ENCODE results near the gene CCDC88C. TPM values are rescaled to one million over a fixed set of nuclear protein-coding genes. Genes with fewer than 3 reads are reported as not detected.

Gene CCDC88C
- polyA plus RNA-seq, 2 of the 4 experiments (the other 2 are of a cell fraction) = 2.9 to 3.7 TPM

DNA sequence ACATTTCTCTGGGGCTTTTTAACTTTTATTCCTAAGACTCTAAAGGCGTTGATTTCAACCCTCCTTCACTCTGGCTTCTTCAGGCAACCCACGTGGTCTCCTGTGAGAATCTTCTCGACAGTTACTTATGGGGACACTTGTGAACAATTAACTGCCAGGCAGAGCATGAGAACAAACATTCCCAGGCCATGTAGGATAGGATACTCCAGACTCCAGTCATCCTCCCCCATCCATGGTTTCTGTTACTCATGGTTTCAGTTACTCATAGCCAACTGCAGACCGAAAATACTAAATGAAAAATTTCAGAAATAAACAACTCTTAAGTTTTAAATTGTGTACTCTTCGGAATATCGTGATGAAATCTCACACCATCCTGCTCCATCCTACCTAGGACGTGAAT, 192.6 kb downstream of the CCDC88C start:
- Histone ChIP-seq H3K27ac (no peak overlapping the region), H3K4me3 (no peak overlapping the region), H3K4me1 (no peaks in the 10 kb centered on the region), H3K4me2 (no peak overlapping the region), H3K9me3 (no peaks in the 10 kb centered on the region)
- POLR2A ChIA-PET = no interaction called here
- CTCF ChIA-PET = no interaction called here
- DNase-seq (ENCODE audit: low read depth in 1 of 2, low spot score in 1 of 2) (no peak), FAIRE-seq (no peak), ATAC-seq (no peak)
- no peak for TF ChIP-seq FOXS1 (CRISPR knock-in tag; IDR thresholded peaks at IDR 0.05)
- WGBS (ENCODE audit: missing lambda C conversion rate) = 83% methylated on average over 7 of the region's 7 CpGs

DNA sequence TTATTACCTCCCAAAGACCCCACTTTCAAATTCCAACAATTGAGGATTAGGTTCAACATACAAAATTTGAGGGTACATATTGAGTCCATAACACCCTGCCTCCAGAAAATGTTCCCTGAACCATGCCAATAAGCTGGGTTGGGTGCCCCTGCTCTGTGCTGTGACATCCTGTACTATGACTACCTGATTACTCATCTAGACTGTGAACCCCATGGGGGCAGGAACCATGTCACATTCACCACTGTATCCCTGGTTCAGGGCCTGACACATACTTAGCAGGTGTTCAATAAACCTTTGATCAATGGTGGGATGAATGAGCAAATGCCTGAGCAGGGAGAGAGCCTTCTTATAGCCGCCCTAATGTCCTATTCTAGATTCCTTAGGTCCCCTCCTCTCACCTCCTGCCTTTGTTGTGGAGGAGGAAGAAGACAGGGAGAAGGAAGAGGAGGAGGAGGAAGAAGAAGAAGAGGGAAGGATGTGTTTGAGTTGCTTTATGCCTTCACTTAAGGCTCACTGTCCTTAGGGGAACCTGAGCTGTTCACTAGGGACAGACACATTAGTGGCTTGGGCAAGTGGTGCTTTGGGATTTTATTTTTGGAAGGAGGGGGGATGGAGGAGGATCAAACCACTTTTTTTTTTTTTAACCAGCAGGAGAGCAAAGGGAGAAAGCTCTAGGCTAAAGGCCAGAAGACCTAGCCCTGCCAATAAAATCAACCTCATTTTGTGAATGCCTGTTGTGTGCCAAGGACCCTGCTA, 194.4 kb downstream of the CCDC88C start:
- peak in 1 of 2 experiments; percentile 48; a peak in 1 of 6 replicates for ATAC-seq
- Histone ChIP-seq H3K27ac (no peak overlapping the region), H3K9me3 (no peaks in the 10 kb centered on the region), H3K4me2 (no peak overlapping the region), H3K4me1 (no peaks in the 10 kb centered on the region), H3K4me3 (no peak overlapping the region)
- no peak for DNase-seq (ENCODE audit: low read depth in 1 of 2, low spot score in 1 of 2)
- no peak for FAIRE-seq
- 75% methylated on average over 1 of the region's 1 CpG for WGBS (ENCODE audit: missing lambda C conversion rate)
- no peak for TF ChIP-seq GATA3 (IDR thresholded peaks at IDR 0.05; ENCODE audit: borderline replicate concordance)
- TF ChIP-seq, protein P1, sequence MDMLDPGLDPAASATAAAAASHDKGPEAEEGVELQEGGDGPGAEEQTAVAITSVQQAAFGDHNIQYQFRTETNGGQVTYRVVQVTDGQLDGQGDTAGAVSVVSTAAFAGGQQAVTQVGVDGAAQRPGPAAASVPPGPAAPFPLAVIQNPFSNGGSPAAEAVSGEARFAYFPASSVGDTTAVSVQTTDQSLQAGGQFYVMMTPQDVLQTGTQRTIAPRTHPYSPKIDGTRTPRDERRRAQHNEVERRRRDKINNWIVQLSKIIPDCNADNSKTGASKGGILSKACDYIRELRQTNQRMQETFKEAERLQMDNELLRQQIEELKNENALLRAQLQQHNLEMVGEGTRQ (IDR thresholded peaks at IDR 0.05) = no peak
- TF ChIP-seq, protein P2, sequence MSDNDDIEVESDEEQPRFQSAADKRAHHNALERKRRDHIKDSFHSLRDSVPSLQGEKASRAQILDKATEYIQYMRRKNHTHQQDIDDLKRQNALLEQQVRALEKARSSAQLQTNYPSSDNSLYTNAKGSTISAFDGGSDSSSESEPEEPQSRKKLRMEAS (IDR thresholded peaks at IDR 0.05) = no peak
- TF ChIP-seq MYC (IDR thresholded peaks at IDR 0.05; ENCODE audit: borderline replicate concordance, low read length) = no peak
- TF ChIP-seq ZC3H11A (IDR thresholded peaks at IDR 0.05) = no peak
- TF ChIP-seq, protein P3, sequence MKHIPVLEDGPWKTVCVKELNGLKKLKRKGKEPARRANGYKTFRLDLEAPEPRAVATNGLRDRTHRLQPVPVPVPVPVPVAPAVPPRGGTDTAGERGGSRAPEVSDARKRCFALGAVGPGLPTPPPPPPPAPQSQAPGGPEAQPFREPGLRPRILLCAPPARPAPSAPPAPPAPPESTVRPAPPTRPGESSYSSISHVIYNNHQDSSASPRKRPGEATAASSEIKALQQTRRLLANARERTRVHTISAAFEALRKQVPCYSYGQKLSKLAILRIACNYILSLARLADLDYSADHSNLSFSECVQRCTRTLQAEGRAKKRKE (CRISPR knock-in tag; IDR thresholded peaks at IDR 0.05; ENCODE audit: low read depth) = no peak
- TF ChIP-seq TP53 (CRISPR knock-in tag; IDR thresholded peaks at IDR 0.05) = no peak
- TF ChIP-seq, protein P4, sequence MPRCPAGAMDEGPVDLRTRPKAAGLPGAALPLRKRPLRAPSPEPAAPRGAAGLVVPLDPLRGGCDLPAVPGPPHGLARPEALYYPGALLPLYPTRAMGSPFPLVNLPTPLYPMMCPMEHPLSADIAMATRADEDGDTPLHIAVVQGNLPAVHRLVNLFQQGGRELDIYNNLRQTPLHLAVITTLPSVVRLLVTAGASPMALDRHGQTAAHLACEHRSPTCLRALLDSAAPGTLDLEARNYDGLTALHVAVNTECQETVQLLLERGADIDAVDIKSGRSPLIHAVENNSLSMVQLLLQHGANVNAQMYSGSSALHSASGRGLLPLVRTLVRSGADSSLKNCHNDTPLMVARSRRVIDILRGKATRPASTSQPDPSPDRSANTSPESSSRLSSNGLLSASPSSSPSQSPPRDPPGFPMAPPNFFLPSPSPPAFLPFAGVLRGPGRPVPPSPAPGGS (IDR thresholded peaks at IDR 0.05) = no peak
- TF ChIP-seq SMC3 (IDR thresholded peaks at IDR 0.05) = no peak
- TF ChIP-seq NFE2L2 (conservative IDR thresholded peaks at IDR 0.05; ENCODE audit: low read length) = no peak
- no peak for TF ChIP-seq HOXB13 (CRISPR knock-in tag; IDR thresholded peaks at IDR 0.05; ENCODE audit: low read depth)
- no peak for TF ChIP-seq FOSB (CRISPR knock-in tag; IDR thresholded peaks at IDR 0.05)
- no peak for TF ChIP-seq CHD4 (IDR thresholded peaks at IDR 0.05; ENCODE audit: borderline replicate concordance)
- TF ChIP-seq SREBF2 (IDR thresholded peaks at IDR 0.05) = no peak
- CTCF ChIA-PET = interaction anchor here (1.1 to 1.4 kb wide), 2 partner anchors 11 to 16 kb away, joined by 3 read pairs; no protein-coding TSS in a partner anchor
- POLR2A ChIA-PET = no interaction called here

Other genes with a start within 250 kb of the CCDC88C start
- 0.09 TPM in 2 replicates for gene GPR68, start 173.1 kb downstream of the CCDC88C start, polyA plus RNA-seq (2011; rRNA removed)
- 0.07 to 0.09 TPM (median 0.09 TPM) in 3 replicates for gene GPR68, start 173.1 kb downstream of the CCDC88C start, polyA plus RNA-seq (2017; fragmentation: RNase III; extraction: RNeasy Plus Mini Kit Qiagen cat#74134 plus additional on column Dnase treatment)
- 74.0 and 83.6 TPM in 2 replicates for gene PPP4R3A, start 92.5 kb upstream of the CCDC88C start, polyA plus RNA-seq (2011; rRNA removed)
- 69.5 to 75.1 TPM (median 71.0 TPM) in 3 replicates for gene PPP4R3A, start 92.5 kb upstream of the CCDC88C start, polyA plus RNA-seq (2017; fragmentation: RNase III; extraction: RNeasy Plus Mini Kit Qiagen cat#74134 plus additional on column Dnase treatment)

Measured in A549 (cell line).